Measurements from ENCODE around the gene RGL2. TPM values are rescaled to one million over a fixed set of nuclear protein-coding genes. Genes with fewer than 3 reads are reported as not detected.
A peak's percentile ranks its signal among the peaks of the same experiment; 100 is the strongest.

RGL2 gene
- total and polyA plus RNA-seq, 2 of the 4 experiments (the other 2 are of a cell fraction) = 4.1 to 26.9 TPM

DNA sequence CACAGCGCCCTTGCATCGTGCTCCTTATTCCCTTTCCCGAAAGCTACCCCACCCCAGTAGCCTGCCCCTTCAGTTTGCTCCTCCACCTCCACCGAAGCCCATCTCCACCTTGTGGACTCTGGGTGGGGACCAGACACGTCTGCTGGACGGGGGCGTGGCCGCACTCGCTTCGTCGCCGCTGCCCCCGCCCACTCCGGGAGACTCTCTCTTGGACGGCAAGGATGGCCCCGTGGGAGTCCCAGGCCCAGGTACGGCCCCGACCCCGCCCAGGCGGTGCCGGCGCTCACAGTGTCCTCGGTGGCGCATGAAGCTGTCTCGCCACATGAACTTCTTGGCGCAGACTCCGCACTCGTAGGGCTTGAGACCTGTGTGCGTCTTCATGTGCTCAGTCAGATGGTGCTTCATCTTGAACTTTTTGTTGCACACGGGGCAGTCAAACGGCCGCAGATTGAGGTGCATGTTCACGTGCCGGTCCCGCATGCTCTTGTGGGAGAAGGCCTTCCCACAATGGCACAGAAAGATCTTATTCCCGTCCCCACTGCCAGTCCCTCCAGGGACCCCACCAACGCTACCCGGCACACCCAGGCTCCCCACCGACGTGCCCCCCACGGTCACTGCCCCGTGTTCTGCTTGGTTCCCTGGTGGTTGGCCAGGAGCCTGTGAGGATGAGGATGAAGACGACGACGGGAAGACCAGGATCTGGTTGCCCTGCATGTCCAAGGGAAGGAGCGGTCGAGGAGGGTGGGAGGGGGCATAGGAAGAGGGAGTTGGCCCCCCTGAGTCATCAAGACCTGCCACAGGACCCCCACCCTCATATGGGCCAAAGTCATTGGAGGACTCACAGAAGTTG lies 16.4 kb upstream of the RGL2 start (continued):
- TF ChIP-seq SMC3 (IDR thresholded peaks at IDR 0.05; ENCODE audit: low read depth, low read length) = no peak
- TF ChIP-seq MAZ (IDR thresholded peaks at IDR 0.05; ENCODE audit: borderline replicate concordance, low read depth, low read length) = no peak

DNA sequence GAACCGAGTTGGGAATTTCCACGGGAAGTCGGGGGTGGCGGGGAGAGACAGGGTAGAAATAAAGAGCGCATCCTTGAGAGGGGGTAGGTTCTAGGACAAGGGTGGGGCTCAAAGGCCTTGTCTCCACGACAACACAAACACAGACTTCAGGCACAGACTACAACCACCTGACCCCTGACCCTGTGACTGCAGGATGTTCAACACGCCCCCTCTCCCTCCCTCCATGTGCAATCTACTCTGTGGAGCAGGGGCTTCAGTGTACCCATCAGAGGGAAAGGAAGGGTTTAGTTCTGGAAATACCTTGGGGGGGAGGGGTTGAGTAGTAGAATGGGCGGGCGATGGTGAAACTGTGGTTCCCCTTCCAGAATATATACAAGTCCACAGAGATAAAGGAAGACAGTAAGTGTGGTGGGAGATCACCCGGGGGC lies 15.8 kb upstream of the RGL2 start:
- peaks cover 13% of the 10 kb centered on the region for H3K36me3 ChIP-seq (ENCODE audit: control insufficient read depth, insufficient read depth, low read length)
- DNase-seq (peak; percentile 86), ATAC-seq (ENCODE audit: low read depth) (peak; percentile 4)
- H3K14ac ChIP-seq (replicated peaks; ENCODE audit: low read depth, low read length) = peak overlapping the region; percentile 93
- peak overlapping the region; percentile 78 for H3K4me2 ChIP-seq (ENCODE audit: low read depth, low read length)
- peak overlapping the region; percentile 68 for H2BK20ac ChIP-seq (ENCODE audit: low read depth, low read length)
- peak overlapping the region; percentile 64 for H3K4me3 ChIP-seq (ENCODE audit: insufficient read depth, low read depth, low read length)
- H2BK15ac ChIP-seq (ENCODE audit: low read depth, low read length) = peak overlapping the region; percentile 53; the same call in 2 of the 3 replicates
- peak overlapping the region; percentile 86 for H2BK120ac ChIP-seq (ENCODE audit: low read depth, low read length)
- H3K27ac ChIP-seq (ENCODE audit: insufficient read depth, low read length) = peak overlapping the region; percentile 97
- peak overlapping the region; percentile 99 for H2AK9ac ChIP-seq (replicated peaks; ENCODE audit: low read depth, low read length, poor library complexity)
- H4K5ac ChIP-seq (ENCODE audit: low read depth, low read length) = peak overlapping the region; percentile 36
- in situ Hi-C loops (cut with MboI; ENCODE audit: low sequenced_read_pairs) (no loop called here), intact Hi-C loops (cut with micrococcal nuclease) (loop anchor here (5.0 kb wide), 1 partner anchor 103 kb away; the partner anchor contains the start of gene CUTA), dilution Hi-C loops (cut with HindIII; ENCODE audit: low sequenced_read_pairs, unreplicated experiment) (no loop called here)
- TF ChIP-seq RFX5 (IDR thresholded peaks at IDR 0.05; ENCODE audit: low read depth, low read length) (no peak), MAZ (IDR thresholded peaks at IDR 0.05; ENCODE audit: borderline replicate concordance, low read depth, low read length) (peak; percentile 26; the same call in 1 of the 2 replicates)
- TF ChIP-seq, protein P1, sequence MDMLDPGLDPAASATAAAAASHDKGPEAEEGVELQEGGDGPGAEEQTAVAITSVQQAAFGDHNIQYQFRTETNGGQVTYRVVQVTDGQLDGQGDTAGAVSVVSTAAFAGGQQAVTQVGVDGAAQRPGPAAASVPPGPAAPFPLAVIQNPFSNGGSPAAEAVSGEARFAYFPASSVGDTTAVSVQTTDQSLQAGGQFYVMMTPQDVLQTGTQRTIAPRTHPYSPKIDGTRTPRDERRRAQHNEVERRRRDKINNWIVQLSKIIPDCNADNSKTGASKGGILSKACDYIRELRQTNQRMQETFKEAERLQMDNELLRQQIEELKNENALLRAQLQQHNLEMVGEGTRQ (IDR thresholded peaks at IDR 0.05; ENCODE audit: low read depth, low read length) = 0 out of 2 replicates have a peak, but pooled peaks have one; percentile 26
- H3K27me3 ChIP-seq (ENCODE audit: control insufficient read depth, insufficient read depth, low read length) = no peaks in the 10 kb centered on the region
- peak overlapping the region; percentile 94 for H3K23ac ChIP-seq (ENCODE audit: low read depth, low read length)
- H3K4me1 ChIP-seq (ENCODE audit: control insufficient read depth, insufficient read depth, low read length) = peaks cover 20% of the 10 kb centered on the region
- H3K18ac ChIP-seq (ENCODE audit: low read depth, low read length) = peak overlapping the region; percentile 15
- peak overlapping the region; percentile 98 for H3K4ac ChIP-seq (ENCODE audit: low read depth, low read length)
- peak overlapping the region; percentile 79 to 96 for H4K8ac ChIP-seq (ENCODE audit: low read depth in 2 of 2, low read length in 2 of 2)
- H3K9ac ChIP-seq (ENCODE audit: low read depth, low read length) = peak overlapping the region; percentile 96
- H2AK5ac ChIP-seq (ENCODE audit: low read depth, low read length) = peak overlapping the region; percentile 98
- H3K56ac ChIP-seq (ENCODE audit: extremely low read depth, insufficient read depth, low read length) = peak overlapping the region; percentile 94
- H3K9me1 ChIP-seq (ENCODE audit: insufficient read depth, low read length) = peaks cover 12% of the 10 kb centered on the region
- H2AFZ ChIP-seq (replicated peaks; ENCODE audit: low read length, poor library complexity) = peak overlapping the region; percentile 96
- peak overlapping the region; percentile 92 for H4K91ac ChIP-seq (ENCODE audit: insufficient read depth, low read depth, low read length)
- no TSS peak for BruUV-seq (replicated peaks)
- peaks cover 29 to 80% of the 10 kb centered on the region in 2 experiments; a peak in 3 of 4 replicates for H3K79me1 ChIP-seq (ENCODE audit: low read depth in 1 of 2, low read length in 2 of 2)
- no CpG with 5 or more reads among the region's 10 CpGs for WGBS, 2 experiments (ENCODE audit: extremely low coverage in 2 of 2, insufficient read length in 1 of 2)
- peaks cover 17% of the 10 kb centered on the region for H4K20me1 ChIP-seq (ENCODE audit: insufficient read depth, low read length)
- H3K9me3 ChIP-seq (ENCODE audit: control insufficient read depth, insufficient read depth, low read length) = no peaks in the 10 kb centered on the region
- H2BK5ac ChIP-seq (ENCODE audit: low read depth, low read length, poor library complexity, severe bottlenecking) = peak overlapping the region; percentile 95
- CTCF ChIA-PET = no interaction called here
- POLR2A ChIA-PET (ENCODE audit: unreplicated experiment) = no interaction called here

Measured in IMR-90 (cell line).